Adrenal gland (tissue), 12 donors: Measurements from ENCODE around the gene FAHD1. TPM values are rescaled to one million over a fixed set of nuclear protein-coding genes. Genes with fewer than 3 reads are reported as not detected.

Source experiments
- DNase-seq, 7 donors: peaks; one replicate each; pipeline ENCODE4 v3.0.0-alpha.2; 2019 to 2020
- H3K27ac ChIP-seq, 5 donors: fragments of 200-600 bp; sonication (generic) in 4 of 5; 1 replicate in 3 of 5; 2 replicates in 2 of 5; pipeline versions ENCODE4 v1.5.1 to v1.8.0; 2016 to 2020; ENCODE audit warnings: mild to moderate bottlenecking in 1 of 5
- H3K27me3 ChIP-seq: fragments of 200-600 bp; 2 replicates; pipeline ENCODE4 v1.8.0; 2021
- H3K36me3 ChIP-seq, 2 donors: fragments of 200-600 bp; replicated peaks in 1 of 2; 1 replicate in 1 of 2; 2 replicates in 1 of 2; pipeline versions ENCODE4 v1.5.1 to v1.8.0; 2018 to 2022
- H3K4me1 ChIP-seq, 2 donors: fragments of 200-600 bp; replicated peaks in 1 of 2; 1 replicate in 1 of 2; 2 replicates in 1 of 2; pipeline versions ENCODE4 v1.5.1 to v1.8.0; 2018 to 2021
- H3K4me3 ChIP-seq, 4 donors: fragments of 200-600 bp; sonication (generic) in 3 of 4; one replicate each; pipeline ENCODE4 v1.5.1; 2016 to 2018
- H3K9me3 ChIP-seq, 3 donors: fragments of 200-600 bp; sonication (generic) in 1 of 3; replicated peaks in 1 of 3; 1 replicate in 2 of 3; 2 replicates in 1 of 3; pipeline versions ENCODE4 v1.5.1 to v1.8.0; 2016 to 2021
- POLR2A ChIP-seq, 2 donors: fragments of 450-650 bp; IDR thresholded peaks; one replicate each; pipeline ENCODE4 v1.6.1; 2017; ENCODE audit warnings: antibody characterized with exemption in 2 of 2, mild to moderate bottlenecking in 2 of 2, moderate library complexity in 1 of 2
- WGBS, 4 donors: extraction: QIAGEN DNeasy Blood & Tissue Kit in 2 of 4; methylation state at CpG; one replicate each; pipeline versions ENCODE4 v1.1.5 to v1.1.7; 2013 to 2017; 5-methylcytosine and 5-hydroxymethylcytosine counted together
- intact Hi-C, 2 donors: fragments of 100-400 bp; cut with DNase I; formaldehyde crosslinking; loops; one replicate each; pipeline versions ENCODE4 v1.14.1 to v1.15.0; 2022 to 2023
- polyA plus RNA-seq, 3 donors: library from polyadenylated mRNA; stranded (reverse); fragments of 200-250 nt in 2 of 3; fragments of 350-450 nt in 1 of 3; fragmentation: Illumina TruSeq in 1 of 3; extraction: RNeasy Lipid Tissue Mini Kit (QIAGEN cat#74804) in 1 of 3; gene quantifications; one replicate each; pipeline ENCODE4 v1.2.3, GENCODE V29; 2013 to 2014
- total RNA-seq, 9 donors: library from RNA; depleted of rRNA in 4 of 9; stranded (reverse); fragments of >200 nt in 4 of 9; fragments of 120-200 nt in 1 of 9; fragmentation: NEBNext Ultra II Directional in 1 of 9; extraction: Animal tissue kit (Norgen Biotek cat#: 25700) in 1 of 9; gene quantifications; one replicate each; pipeline versions ENCODE4 v1.1.0 to v1.2.4, GENCODE V29; 2013 to 2023
- TF ChIP-seq, protein P1 (sequence below), 6 experiments: fragments of 450-650 bp in 4 of 6; fragments of 200-600 bp in 2 of 6; sonication (generic) in 1 of 6; IDR thresholded peaks; 1 replicate in 5 of 6; 2 replicates in 1 of 6; pipeline versions ENCODE4 v1.5.1 to v1.8.0; 2016 to 2021; ENCODE audit warnings: antibody characterized with exemption in 6 of 6, mild to moderate bottlenecking in 2 of 6, moderate library complexity in 1 of 6
- donor health status: healthy with polysubstance abuse.
- donor health status: Bipolar disorder and iron deficiency.
- donor health status: DM: yes; HTN: yes; CAD: no.
- donor health status: DM: no; HTN: no; CAD: no.
- donor health status: DM: no; HTN: no; CAD: no.
- donor health status: DM: yes; HTN: yes; CAD: no.

The FAHD1 gene
- total and polyA plus RNA-seq, 12 donors = 15.2 to 140 (median 51.1) TPM

DNA sequence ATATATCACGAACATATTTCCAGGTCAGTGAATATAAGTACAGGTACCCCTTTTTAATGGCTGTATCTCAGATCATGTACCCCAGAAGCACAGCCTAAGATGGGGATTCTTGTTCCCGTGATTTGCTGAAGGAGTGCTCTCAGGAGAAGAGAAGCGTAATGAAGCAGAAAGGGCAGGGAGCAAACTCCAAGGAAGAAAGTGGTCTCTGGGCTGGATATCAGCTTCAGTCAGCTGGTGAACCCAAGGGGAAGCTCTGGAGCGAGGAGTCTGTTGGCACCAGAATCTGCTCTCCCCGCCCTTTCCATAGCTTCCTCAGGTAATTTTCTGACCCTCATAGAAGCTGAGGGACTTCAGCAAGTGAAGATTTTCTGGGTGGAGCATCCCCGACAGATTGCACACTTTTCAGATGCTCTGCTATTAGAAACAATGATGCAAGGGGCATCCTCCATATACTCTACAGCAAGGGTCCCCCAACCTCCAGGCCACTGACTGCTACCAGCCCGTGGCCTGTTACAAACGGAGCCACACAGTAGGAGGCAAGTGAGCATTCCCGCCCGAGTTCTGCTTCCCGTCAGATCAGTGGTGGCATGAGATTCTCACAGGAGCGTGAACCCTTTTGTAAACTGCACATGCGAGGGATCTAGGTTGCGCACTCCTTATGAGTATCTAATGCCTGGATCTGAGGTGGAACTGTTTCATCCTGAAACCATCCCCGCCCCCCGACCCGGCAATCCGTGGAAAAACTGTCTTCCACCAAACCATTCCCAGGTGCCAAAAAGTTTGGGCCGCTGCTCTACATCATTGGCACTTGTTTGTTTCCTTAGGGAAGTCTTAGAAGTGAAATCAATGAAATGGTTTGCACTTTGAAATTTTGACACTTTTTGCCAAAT is 4.4 kb downstream of the FAHD1 start:
- intact Hi-C loops = no loop called here
- Histone ChIP-seq H3K4me1 (peaks cover 22 to 32% of the 10 kb centered on the region in 2 donors), H3K4me3 (no peak overlapping the region), H3K9me3 (no peaks in the 10 kb centered on the region), H3K36me3 (no peaks in the 10 kb centered on the region), H3K27me3 (no peaks in the 10 kb centered on the region), H3K27ac (no peak overlapping the region)
- DNase-seq = no peak
- TF ChIP-seq, protein P1, sequence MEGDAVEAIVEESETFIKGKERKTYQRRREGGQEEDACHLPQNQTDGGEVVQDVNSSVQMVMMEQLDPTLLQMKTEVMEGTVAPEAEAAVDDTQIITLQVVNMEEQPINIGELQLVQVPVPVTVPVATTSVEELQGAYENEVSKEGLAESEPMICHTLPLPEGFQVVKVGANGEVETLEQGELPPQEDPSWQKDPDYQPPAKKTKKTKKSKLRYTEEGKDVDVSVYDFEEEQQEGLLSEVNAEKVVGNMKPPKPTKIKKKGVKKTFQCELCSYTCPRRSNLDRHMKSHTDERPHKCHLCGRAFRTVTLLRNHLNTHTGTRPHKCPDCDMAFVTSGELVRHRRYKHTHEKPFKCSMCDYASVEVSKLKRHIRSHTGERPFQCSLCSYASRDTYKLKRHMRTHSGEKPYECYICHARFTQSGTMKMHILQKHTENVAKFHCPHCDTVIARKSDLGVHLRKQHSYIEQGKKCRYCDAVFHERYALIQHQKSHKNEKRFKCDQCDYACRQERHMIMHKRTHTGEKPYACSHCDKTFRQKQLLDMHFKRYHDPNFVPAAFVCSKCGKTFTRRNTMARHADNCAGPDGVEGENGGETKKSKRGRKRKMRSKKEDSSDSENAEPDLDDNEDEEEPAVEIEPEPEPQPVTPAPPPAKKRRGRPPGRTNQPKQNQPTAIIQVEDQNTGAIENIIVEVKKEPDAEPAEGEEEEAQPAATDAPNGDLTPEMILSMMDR (IDR thresholded peaks at IDR 0.05) = no peak
- TF ChIP-seq POLR2A (IDR thresholded peaks at IDR 0.05) = no peak
- 84 to 92% (median 87%) methylated on average over 13 to 19 of the region's 19 CpGs for whole genome bisulfite sequencing, 4 donors

DNA sequence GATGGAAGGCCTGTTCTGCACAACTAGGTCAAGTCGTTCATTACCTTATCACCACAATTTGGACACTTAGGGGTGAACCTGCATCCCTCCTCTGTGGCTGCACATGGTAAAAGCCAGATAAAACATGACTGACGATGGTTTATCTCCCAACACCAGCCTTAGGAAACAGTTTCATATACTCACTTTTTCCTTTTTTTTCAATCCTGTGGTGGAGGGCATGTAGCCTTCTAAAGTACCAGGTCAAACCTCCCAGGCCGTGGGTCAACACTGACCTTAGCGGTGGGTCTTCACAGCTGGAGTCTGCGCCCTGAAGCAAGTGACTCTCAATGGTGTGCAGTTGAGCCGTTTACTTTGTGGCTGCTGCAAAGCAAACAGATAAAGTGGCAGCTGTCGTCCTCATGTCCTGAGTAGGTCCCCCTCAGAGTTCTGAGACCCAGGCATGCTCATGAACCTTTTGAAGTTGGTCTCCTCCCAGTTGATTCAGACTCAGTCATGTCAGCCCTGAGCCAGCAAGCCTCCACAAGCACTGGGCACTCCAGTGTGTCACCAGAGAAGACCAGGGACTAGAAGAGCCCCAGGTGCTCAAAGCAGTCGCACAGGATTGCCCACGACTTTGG is 5.9 kb downstream of the FAHD1 start:
- H3K27me3 ChIP-seq = no peaks in the 10 kb centered on the region
- intact Hi-C loops = no loop called here
- no peak overlapping the region for H3K4me3 ChIP-seq
- no peaks in the 10 kb centered on the region for H3K36me3 ChIP-seq
- DNase-seq = no peak
- H3K27ac ChIP-seq = no peak overlapping the region
- 60 to 82% (median 75%) methylated on average over 7 to 9 of the region's 9 CpGs for WGBS, 4 donors
- TF ChIP-seq, protein P1 (IDR thresholded peaks at IDR 0.05) = no peak
- no peak for TF ChIP-seq POLR2A (IDR thresholded peaks at IDR 0.05)
- no peaks in the 10 kb centered on the region for H3K9me3 ChIP-seq
- H3K4me1 ChIP-seq = peaks cover 18 to 26% of the 10 kb centered on the region in 2 donors

DNA sequence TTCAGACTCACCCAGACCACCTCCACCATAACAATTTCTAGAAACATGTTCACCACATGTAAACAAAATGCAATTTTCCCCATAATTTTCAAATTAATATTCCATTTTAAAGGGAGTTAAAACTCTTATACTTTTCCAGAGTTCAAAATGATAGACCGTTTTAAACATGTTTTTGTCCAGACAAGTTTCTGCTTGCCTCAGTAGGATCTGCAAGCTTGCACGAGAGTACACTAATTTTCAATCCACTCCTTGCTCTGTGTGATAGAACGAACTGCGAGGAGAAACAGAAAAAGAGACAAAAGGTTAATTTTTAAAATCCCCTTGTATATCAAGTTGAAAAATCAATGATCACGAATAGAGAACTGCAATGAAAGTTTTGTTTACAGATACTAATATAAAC is 7.1 kb downstream of the FAHD1 start:
- no peaks in the 10 kb centered on the region for H3K36me3 ChIP-seq
- H3K9me3 ChIP-seq = no peaks in the 10 kb centered on the region
- intact Hi-C loops = no loop called here
- 87 to 94% (median 92%) methylated on average over 5 of the region's 5 CpGs for WGBS, 4 donors
- no peaks in the 10 kb centered on the region for H3K27me3 ChIP-seq
- no peak for DNase-seq
- no peak for TF ChIP-seq POLR2A (IDR thresholded peaks at IDR 0.05)
- TF ChIP-seq, protein P1 (IDR thresholded peaks at IDR 0.05) = no peak
- H3K4me3 ChIP-seq = no peak overlapping the region
- H3K4me1 ChIP-seq = peaks cover 7 to 15% of the 10 kb centered on the region in 2 donors
- H3K27ac ChIP-seq = no peak overlapping the region

DNA sequence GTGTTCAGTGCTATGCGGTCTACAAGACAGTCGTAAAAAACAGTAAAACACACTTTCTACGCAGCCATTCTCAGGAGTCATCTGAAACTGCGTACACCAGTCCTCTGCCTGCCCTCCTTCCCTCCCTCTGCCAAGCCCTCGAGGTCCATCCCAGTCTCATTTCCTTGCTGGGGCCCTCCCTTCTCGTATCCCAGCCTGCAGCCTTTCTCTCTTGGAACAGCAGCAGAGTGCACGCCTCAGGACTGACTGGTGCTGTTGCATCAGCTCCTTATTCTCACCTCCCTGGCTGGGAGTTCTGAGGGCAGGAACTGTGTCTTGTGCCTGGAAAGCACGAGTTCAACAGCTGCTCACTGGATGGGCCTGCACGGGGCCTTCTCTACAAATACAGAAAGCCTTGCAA is 12.5 kb downstream of the FAHD1 start:
- no peak for TF ChIP-seq POLR2A (IDR thresholded peaks at IDR 0.05)
- TF ChIP-seq, protein P1 (IDR thresholded peaks at IDR 0.05) = no peak
- H3K27me3 ChIP-seq = no peaks in the 10 kb centered on the region
- no peak overlapping the region for H3K4me3 ChIP-seq
- DNase-seq = no peak
- no peak overlapping the region for H3K27ac ChIP-seq
- WGBS, 4 donors = 63 to 79% (median 75%) methylated on average over 9 of the region's 9 CpGs
- intact Hi-C loops = no loop called here
- no peaks in the 10 kb centered on the region for H3K4me1 ChIP-seq
- no peaks in the 10 kb centered on the region for H3K9me3 ChIP-seq
- no peaks in the 10 kb centered on the region for H3K36me3 ChIP-seq
